Activated naive CD4-positive, alpha-beta T cell treated with anti-CD3 and anti-CD28 coated beads, Interleukin-2, amount 10 ng/mL, durations not matched to agents 5 hours and 36 hours (primary cell): ENCODE measurements around the gene SPRY4. TPM values are rescaled to one million over a fixed set of nuclear protein-coding genes. Genes with fewer than 3 reads are reported as not detected.

ENCODE experiments used
- total RNA-seq, 2 experiments: library from RNA; stranded (reverse); gene quantifications; one replicate each; pipeline ENCODE4 v1.2.3, GENCODE V29; 2021

SPRY4 gene
- 1 to 10 TPM; 1.2 to 1.3 TPM for total RNA-seq

GRCh38 chr5:142324871-142325724 lies at the start of gene SPRY4:
Gene SPRY4, minus strand, starts transcription at chr5:142325021. Its CDS starts 9,913 bp downstream, at chr5:142315108.

Other genes with a start within 250 kb of the SPRY4 start
- gene NDFIP1, start 216.2 kb downstream of the SPRY4 start, total RNA-seq, result 10 to 100 TPM; 80.4 to 83.4 TPM